Skeletal muscle tissue (tissue), 4 donors: Measurements from ENCODE around the gene LCNL1. TPM values are rescaled to one million over a fixed set of nuclear protein-coding genes. Genes with fewer than 3 reads are reported as not detected.

Experiments used
- H3K27ac ChIP-seq: one replicate; pipeline ENCODE4 v1.7.0; 2013; ENCODE audit warnings: mild to moderate bottlenecking, low read depth, low read length, inconsistent platforms
- H3K27me3 ChIP-seq, 3 donors: one replicate each; pipeline ENCODE4 v1.7.0; 2013; ENCODE audit warnings: low read length in 3 of 3; ENCODE audit not compliant: control insufficient read depth in 3 of 3, insufficient read depth in 3 of 3
- H3K36me3 ChIP-seq, 3 donors: one replicate each; pipeline ENCODE4 v1.7.0; 2013; ENCODE audit warnings: low read length in 3 of 3; ENCODE audit not compliant: control insufficient read depth in 3 of 3, insufficient read depth in 3 of 3
- H3K4me1 ChIP-seq, 3 donors: one replicate each; pipeline ENCODE4 v1.7.0; 2013; ENCODE audit warnings: low read length in 3 of 3, mild to moderate bottlenecking in 3 of 3; ENCODE audit not compliant: control insufficient read depth in 3 of 3, insufficient read depth in 3 of 3
- H3K4me3 ChIP-seq, 3 donors: one replicate each; pipeline ENCODE4 v1.7.0; 2013; ENCODE audit warnings: low read length in 3 of 3
- H3K9ac ChIP-seq, 3 donors: one replicate each; pipeline ENCODE4 v1.7.0; 2013; ENCODE audit warnings: low read length in 3 of 3, mild to moderate bottlenecking in 3 of 3, moderate library complexity in 2 of 3, low read depth in 1 of 3
- H3K9me3 ChIP-seq, 3 donors: one replicate each; pipeline ENCODE4 v1.7.0; 2013; ENCODE audit warnings: low read length in 3 of 3; ENCODE audit not compliant: control insufficient read depth in 3 of 3
- total RNA-seq: library from RNA; depleted of rRNA; stranded (reverse); fragments of >200 nt; gene quantifications from one replicate; pipeline ENCODE4 v1.2.3, GENCODE V29; 2014
- donor health status: Osteomylitis.

LCNL1 gene
- total RNA-seq, 1 donor from 2014 or later = under 0.01 TPM

DNA sequence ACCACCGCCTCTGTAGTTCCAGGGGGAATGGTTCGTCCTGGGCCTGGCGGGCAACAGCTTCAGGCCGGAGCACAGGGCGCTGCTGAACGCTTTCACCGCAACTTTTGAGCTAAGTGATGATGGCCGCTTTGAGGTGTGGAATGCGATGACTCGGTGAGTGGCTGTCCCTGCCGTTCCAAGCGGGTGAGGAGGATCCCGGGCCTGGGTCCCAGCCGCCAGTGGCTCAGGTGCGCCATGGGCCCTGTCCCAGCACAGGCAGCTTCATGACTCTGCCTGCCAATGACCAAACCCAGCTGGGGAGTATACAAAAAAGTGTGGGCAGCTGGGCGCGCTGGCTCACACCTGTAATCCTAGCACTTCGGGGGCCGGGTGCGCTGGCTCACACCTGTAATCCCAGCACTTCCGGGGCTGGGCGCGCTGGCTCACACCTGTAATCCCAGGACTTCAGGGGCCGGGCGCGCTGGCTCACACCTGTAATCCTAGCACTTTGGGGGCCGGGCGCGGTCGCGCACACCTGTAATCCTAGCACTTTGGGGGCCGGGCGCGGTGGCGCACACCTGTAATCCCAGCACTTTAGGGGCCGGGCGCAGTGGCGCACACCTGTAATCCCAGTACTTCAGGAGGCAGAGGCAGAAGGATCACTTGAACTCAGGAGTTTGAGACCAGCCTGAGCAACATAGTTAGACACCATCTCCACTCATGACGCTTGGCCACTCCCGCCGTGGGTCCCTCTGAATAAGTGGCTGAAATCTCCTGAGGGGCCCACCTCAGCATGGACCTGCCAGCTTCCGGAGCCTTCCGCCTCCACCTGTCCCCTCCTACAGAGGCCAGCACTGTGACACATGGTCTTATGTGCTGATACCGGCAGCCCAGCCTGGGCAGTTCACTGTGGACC lies 29.7 kb upstream of the LCNL1 start:
- H3K4me1 ChIP-seq = peaks cover 6 to 15% (median 11%) of the 10 kb centered on the region in 3 donors
- H3K9me3 ChIP-seq = no peaks in the 10 kb centered on the region
- no peak overlapping the region for H3K9ac ChIP-seq
- no peaks in the 10 kb centered on the region for H3K27me3 ChIP-seq
- H3K27ac ChIP-seq = no peak overlapping the region
- H3K4me3 ChIP-seq = no peak overlapping the region
- no peaks in the 10 kb centered on the region for H3K36me3 ChIP-seq

DNA sequence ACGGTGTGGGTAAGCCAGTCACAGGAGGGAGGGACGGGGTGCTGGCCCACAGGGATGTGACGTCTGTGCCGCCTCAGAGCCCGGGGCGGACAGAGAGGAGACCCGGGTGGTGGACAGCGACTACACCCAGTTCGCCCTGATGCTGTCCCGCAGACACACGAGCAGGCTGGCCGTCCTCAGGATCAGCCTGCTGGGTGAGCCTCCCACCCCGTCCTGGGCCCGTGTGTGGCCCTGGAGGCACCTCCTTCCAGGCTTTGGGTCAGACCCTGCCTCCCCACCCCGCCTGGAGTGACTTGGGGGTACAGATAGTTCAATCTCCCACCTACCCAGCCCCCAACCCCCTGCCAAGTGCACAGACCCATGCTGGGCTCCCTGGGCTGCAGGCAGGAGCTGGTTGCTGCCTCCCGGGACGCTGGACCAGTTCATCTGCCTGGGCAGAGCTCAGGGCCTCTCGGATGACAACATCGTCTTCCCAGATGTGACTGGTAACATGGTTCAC lies 29.0 kb upstream of the LCNL1 start:
- H3K9ac ChIP-seq = no peak overlapping the region
- no peak overlapping the region for H3K4me3 ChIP-seq
- H3K27ac ChIP-seq = no peak overlapping the region
- H3K4me1 ChIP-seq = peaks cover 4 to 12% (median 10%) of the 10 kb centered on the region in 3 donors
- no peaks in the 10 kb centered on the region for H3K9me3 ChIP-seq
- peaks cover 0 to 5% (median 0%) of the 10 kb centered on the region in 3 donors for H3K27me3 ChIP-seq
- H3K36me3 ChIP-seq = no peaks in the 10 kb centered on the region

GRCh38 chr9:136954270-136955083 lies 28.3 kb upstream of the LCNL1 start:
- Histone ChIP-seq H3K9ac (no peak overlapping the region), H3K27me3 (peaks cover 0 to 9% (median 0%) of the 10 kb centered on the region in 3 donors), H3K4me1 (peaks cover 4 to 11% (median 10%) of the 10 kb centered on the region in 3 donors), H3K36me3 (no peaks in the 10 kb centered on the region), H3K27ac (no peak overlapping the region), H3K4me3 (no peak overlapping the region), H3K9me3 (no peaks in the 10 kb centered on the region)

GRCh38 chr9:136955202-136955942 lies 27.4 kb upstream of the LCNL1 start:
- Histone ChIP-seq H3K9me3 (no peaks in the 10 kb centered on the region), H3K27ac (no peak overlapping the region), H3K27me3 (peaks cover 0 to 12% (median 0%) of the 10 kb centered on the region in 3 donors), H3K4me3 (no peak overlapping the region), H3K4me1 (peaks cover 2 to 6% (median 4%) of the 10 kb centered on the region in 3 donors), H3K9ac (no peak overlapping the region), H3K36me3 (no peaks in the 10 kb centered on the region)

DNA sequence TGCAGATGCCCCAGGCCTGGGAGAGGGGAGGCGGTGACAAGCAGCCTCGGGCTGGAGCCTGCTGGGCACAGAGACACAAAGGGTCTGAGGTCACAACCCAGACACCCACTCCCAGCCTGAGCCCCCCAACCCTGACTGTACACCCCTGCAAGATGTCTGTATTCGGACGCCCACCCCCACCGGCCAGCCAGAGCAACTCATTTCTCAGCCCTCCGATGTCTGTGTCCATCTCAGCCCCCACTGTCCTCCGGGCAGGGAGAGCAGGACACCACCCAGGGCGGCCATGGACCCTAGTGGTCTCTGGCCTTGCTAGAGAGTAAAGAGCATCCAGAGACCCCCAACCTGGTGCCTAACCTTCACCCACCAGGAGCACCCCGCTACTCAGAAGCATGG lies 26.9 kb upstream of the LCNL1 start:
- H3K9me3 ChIP-seq = no peaks in the 10 kb centered on the region
- no peaks in the 10 kb centered on the region for H3K36me3 ChIP-seq
- peaks cover 0 to 12% (median 0%) of the 10 kb centered on the region in 3 donors for H3K27me3 ChIP-seq

GRCh38 chr9:136956604-136957003 lies 26.2 kb upstream of the LCNL1 start:
- Histone ChIP-seq H3K36me3 (no peaks in the 10 kb centered on the region), H3K27me3 (peaks cover 0 to 12% (median 0%) of the 10 kb centered on the region in 3 donors), H3K9me3 (no peaks in the 10 kb centered on the region), H3K27ac (no peak overlapping the region), H3K9ac (no peak overlapping the region), H3K4me3 (no peak overlapping the region), H3K4me1 (peaks cover 0 to 3% (median 3%) of the 10 kb centered on the region in 3 donors)

More for the DNA sequence above, 26.9 kb upstream of the LCNL1 start:
- Histone ChIP-seq H3K27ac (no peak overlapping the region), H3K9ac (no peak overlapping the region), H3K4me3 (no peak overlapping the region), H3K4me1 (peaks cover 0 to 2% (median under 1%) of the 10 kb centered on the region in 3 donors)

- Histone ChIP-seq H3K9me3 (no peaks in the 10 kb centered on the region), H3K27ac (no peak overlapping the region), H3K9ac (no peak overlapping the region), H3K36me3 (no peaks in the 10 kb centered on the region), H3K4me3 (no peak overlapping the region), H3K4me1 (peaks cover 0 to 7% (median 3%) of the 10 kb centered on the region in 3 donors), H3K27me3 (peaks cover 0 to 12% (median 0%) of the 10 kb centered on the region in 3 donors)
Observed at GRCh38 chr9:136957461-136957860, 25.3 kb upstream of the LCNL1 start.

DNA sequence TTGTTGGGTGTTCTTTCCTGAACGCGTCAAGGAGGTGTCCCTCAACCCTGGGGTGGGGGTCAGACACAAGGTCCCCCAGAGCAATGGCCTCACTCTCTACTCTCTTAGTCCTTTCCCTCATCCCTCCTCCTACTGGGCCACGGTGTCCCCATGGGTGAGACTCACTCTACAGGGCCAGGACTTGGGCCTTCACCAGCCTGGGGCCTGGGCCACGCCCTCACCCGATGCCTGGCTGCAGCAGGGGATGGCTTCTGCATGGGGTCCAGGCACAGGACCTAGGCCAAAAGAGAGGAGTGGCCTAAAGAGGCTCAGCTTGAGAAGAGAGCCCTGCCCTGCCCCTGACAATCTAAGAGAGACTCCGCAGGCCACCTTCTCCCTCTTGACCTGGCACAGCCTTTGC lies 24.9 kb upstream of the LCNL1 start:
- Histone ChIP-seq H3K27me3 (peaks cover 0 to 12% (median 0%) of the 10 kb centered on the region in 3 donors), H3K27ac (no peak overlapping the region), H3K4me1 (peaks cover 0 to 7% (median 3%) of the 10 kb centered on the region in 3 donors), H3K36me3 (no peaks in the 10 kb centered on the region), H3K9me3 (no peaks in the 10 kb centered on the region), H3K4me3 (no peak overlapping the region), H3K9ac (no peak overlapping the region)

DNA sequence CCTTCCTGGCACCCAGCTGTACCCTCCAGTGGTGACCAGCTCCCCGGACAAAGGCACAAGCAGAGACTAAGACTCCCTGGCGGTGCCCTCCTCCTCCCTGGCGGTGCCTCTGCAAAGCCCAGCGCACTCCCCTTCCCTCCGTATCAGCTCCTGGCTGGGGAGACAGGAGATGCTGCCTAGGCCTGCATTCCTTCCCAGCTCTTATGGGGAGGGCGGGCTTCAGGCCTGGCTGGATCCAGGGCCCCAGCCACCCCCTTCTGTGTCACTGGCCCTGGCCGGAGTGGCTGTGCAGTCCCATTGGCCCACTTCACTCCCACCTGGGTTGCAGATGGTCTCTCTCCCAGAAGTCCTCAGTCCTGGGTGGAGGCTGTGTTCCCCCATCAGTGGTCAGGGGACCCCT lies 24.3 kb upstream of the LCNL1 start:
- Histone ChIP-seq H3K27me3 (peaks cover 0 to 12% (median 4%) of the 10 kb centered on the region in 3 donors), H3K4me1 (peaks cover 3 to 8% (median 5%) of the 10 kb centered on the region in 3 donors), H3K4me3 (no peak overlapping the region), H3K36me3 (no peaks in the 10 kb centered on the region), H3K9me3 (no peaks in the 10 kb centered on the region), H3K9ac (no peak overlapping the region), H3K27ac (no peak overlapping the region)
